HG03139 (cell line): Measurements from ENCODE around the gene MPPED1.

Source experiments
- ATAC-seq: cut with Tn5 transposase; IDR thresholded peaks from one replicate; pipeline ENCODE4 v1.9.1; 2021; ENCODE audit not compliant: unreplicated experiment

MPPED1 gene

GRCh38 chr22:43411869-43412807 lies at the start of gene MPPED1:
TSS of gene MPPED1 (plus strand) at chr22:43412014. CDS start at chr22:43424986, 12,972 bp downstream.
- ATAC-seq: no peak

GRCh38 chr22:43363315-43364168 lies 48.3 kb upstream of the MPPED1 start:
- ATAC-seq: no peak

GRCh38 chr22:43364169-43364435 lies 47.7 kb upstream of the MPPED1 start:
- no peak for ATAC-seq

GRCh38 chr22:43365715-43366440 lies 45.9 kb upstream of the MPPED1 start:
- ATAC-seq: no peak

GRCh38 chr22:43370036-43370435 lies 41.8 kb upstream of the MPPED1 start:
- no peak for ATAC-seq

- ATAC-seq: no peak
Measured at GRCh38 chr22:43375951-43376455, 35.8 kb upstream of the MPPED1 start.

GRCh38 chr22:43376765-43377547 lies 34.9 kb upstream of the MPPED1 start:
- ATAC-seq: no peak

- ATAC-seq: no peak
Measured at GRCh38 chr22:43377548-43377895, 34.3 kb upstream of the MPPED1 start.

- no peak for ATAC-seq
Measured at GRCh38 chr22:43377896-43378704, 33.7 kb upstream of the MPPED1 start.

- ATAC-seq: no peak
Measured at GRCh38 chr22:43381693-43382092, 30.1 kb upstream of the MPPED1 start.

GRCh38 chr22:43384863-43385262 lies 27.0 kb upstream of the MPPED1 start:
- ATAC-seq: no peak

- peak; percentile 56 for ATAC-seq
Measured at GRCh38 chr22:43385770-43386641, 25.8 kb upstream of the MPPED1 start.

- no peak for ATAC-seq
Measured at GRCh38 chr22:43387815-43388214, 24.0 kb upstream of the MPPED1 start.

- no peak for ATAC-seq
Measured at GRCh38 chr22:43388420-43388851, 23.4 kb upstream of the MPPED1 start.

GRCh38 chr22:43389227-43389836 lies 22.5 kb upstream of the MPPED1 start:
- ATAC-seq: no peak

- ATAC-seq: no peak
Measured at GRCh38 chr22:43390166-43390565, 21.6 kb upstream of the MPPED1 start.

GRCh38 chr22:43390872-43391271 lies 20.9 kb upstream of the MPPED1 start:
- no peak for ATAC-seq

- no peak for ATAC-seq
Measured at GRCh38 chr22:43391306-43391705, 20.5 kb upstream of the MPPED1 start.
